ENCODE measurements around the gene RTN4. TPM values are rescaled to one million over a fixed set of nuclear protein-coding genes. Genes with fewer than 3 reads are reported as not detected.

Gene RTN4
- total RNA-seq, 8 experiments from 2014 or later: 131 to 519 (median 248) TPM

DNA sequence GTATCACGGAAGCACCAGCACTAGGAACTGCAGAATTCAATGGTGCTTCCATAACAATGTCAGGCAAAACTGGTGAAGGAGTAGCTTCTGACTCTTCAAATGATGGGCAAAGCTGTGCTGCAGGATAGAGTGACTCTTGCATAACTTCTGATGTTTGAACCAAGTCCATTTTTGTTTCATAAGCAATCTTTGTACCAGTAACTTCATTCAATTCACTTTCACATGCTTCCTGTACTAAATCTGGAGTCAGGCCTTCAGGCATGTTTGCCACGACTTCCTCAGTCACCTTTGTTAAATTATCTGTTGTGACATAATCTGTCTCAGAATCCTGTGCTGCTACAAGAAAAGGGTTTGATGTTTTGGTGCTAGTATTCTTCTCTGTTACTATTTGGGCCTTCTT, 24.0 kb downstream of the RTN4 start:
- peaks cover 2 to 3% of the 10 kb centered on the region in 2 donors for H3K4me1 ChIP-seq (replicated peaks in 1 of 2)
- no peak overlapping the region for H3K27ac ChIP-seq
- ATAC-seq (replicated peaks in 6 of 8): no peak
- in situ Hi-C loops (cut with MboI; ENCODE audit: low pct_unique_long_range_greater_than_20kb in 2 of 9, low sequenced_read_pairs in 9 of 9, unreplicated experiment in 9 of 9): loop anchor here in 2 of 9 experiments (25.0 kb wide), 1 partner anchor 136 kb away; no protein-coding TSS in a partner anchor
- H3K4me3 ChIP-seq: no peak overlapping the region
- WGBS, 10 experiments: 0 to 100% (median 82%) methylated on average over 1 to 2 of the region's 2 CpGs

- H3K4me3 ChIP-seq: no peak overlapping the region
- WGBS, 10 experiments: 33 to 100% (median 90%) methylated on average over 1 to 2 of the region's 2 CpGs
- no peak for ATAC-seq (replicated peaks in 6 of 8)
- in situ Hi-C loops (cut with MboI; ENCODE audit: low pct_unique_long_range_greater_than_20kb in 2 of 9, low sequenced_read_pairs in 9 of 9, unreplicated experiment in 9 of 9): loop anchor here in 2 of 9 experiments (25.0 kb wide), 1 partner anchor 137 kb away; no protein-coding TSS in a partner anchor
- H3K4me1 ChIP-seq (replicated peaks in 1 of 2): peaks cover 2 to 3% of the 10 kb centered on the region in 2 donors
- no peak overlapping the region for H3K27ac ChIP-seq
These were observed 24.6 kb downstream of the RTN4 start for GRCh38 chr2:55025627-55026026.

DNA sequence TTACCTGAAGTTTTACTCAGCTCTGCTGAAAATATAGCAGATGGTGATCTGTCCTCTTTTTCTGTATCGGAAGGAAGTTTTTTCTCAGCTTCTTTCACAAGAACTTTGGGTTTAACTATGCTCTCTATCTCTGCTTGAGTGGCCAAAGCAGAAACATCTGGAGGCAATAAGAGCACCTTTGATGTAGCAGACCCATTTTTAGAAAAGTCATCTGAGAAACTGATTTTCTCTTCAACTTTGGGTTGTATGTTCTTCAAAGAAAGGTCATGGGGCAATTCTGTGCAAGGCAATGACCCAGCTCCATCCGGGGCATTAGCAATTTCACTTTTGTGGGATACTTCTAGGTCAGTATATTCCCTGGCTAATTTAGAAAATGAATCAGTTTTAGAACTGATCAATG, 25.2 kb downstream of the RTN4 start:
- ATAC-seq (replicated peaks in 6 of 8): no peak
- H3K27ac ChIP-seq: no peak overlapping the region
- in situ Hi-C loops (cut with MboI; ENCODE audit: low pct_unique_long_range_greater_than_20kb in 2 of 9, low sequenced_read_pairs in 9 of 9, unreplicated experiment in 9 of 9): loop anchor here in 2 of 9 experiments (25.0 kb wide), 1 partner anchor 137 kb away; no protein-coding TSS in a partner anchor
- peaks cover 2 to 3% of the 10 kb centered on the region in 2 donors for H3K4me1 ChIP-seq (replicated peaks in 1 of 2)
- 22 to 100% (median 83%) methylated on average over 1 to 2 of the region's 2 CpGs; no CpG with 5 or more reads in 2 of the 10 experiments for WGBS, 10 experiments
- H3K4me3 ChIP-seq: no peak overlapping the region

DNA sequence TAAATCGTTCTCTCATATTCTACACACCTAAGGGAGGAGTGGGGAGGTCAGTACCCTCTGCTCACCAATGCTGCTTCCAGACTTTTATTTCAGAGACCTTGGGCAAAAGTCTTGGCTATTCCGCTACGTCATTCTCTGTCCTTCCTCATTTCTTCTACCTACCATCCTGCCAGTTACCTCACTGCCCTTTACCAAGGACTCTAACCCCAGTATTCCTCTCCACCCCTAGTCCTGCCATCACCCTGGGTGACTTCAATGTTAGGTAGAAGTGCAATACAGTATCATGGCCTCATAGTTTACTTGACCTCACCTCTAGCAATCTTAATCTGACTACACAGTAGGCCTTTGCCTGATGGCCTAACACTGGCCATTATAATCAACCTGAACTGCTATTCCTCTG, 27.8 kb downstream of the RTN4 start:
- whole genome bisulfite sequencing, 10 experiments: 60 to 100% (median 100%) methylated on average over 1 to 3 of the region's 3 CpGs; no CpG with 5 or more reads in 3 of the 10 experiments
- Histone ChIP-seq H3K4me1 (replicated peaks in 1 of 2) (peaks cover 0 to 3% of the 10 kb centered on the region in 2 donors), H3K27ac (no peak overlapping the region), H3K4me3 (no peak overlapping the region)
- in situ Hi-C loops (cut with MboI; ENCODE audit: low pct_unique_long_range_greater_than_20kb in 2 of 9, low sequenced_read_pairs in 9 of 9, unreplicated experiment in 9 of 9): no loop called here
- ATAC-seq (replicated peaks in 6 of 8): peak in 1 of 8 experiments; percentile 5

- 48 to 88% (median 75%) methylated on average over 3 to 5 of the region's 5 CpGs for WGBS, 10 experiments
- Histone ChIP-seq H3K4me1 (replicated peaks in 1 of 2) (peaks cover 2 to 5% of the 10 kb centered on the region in 2 donors), H3K4me3 (no peak overlapping the region), H3K27ac (no peak overlapping the region)
- ATAC-seq (replicated peaks in 6 of 8): no peak
- in situ Hi-C loops (cut with MboI; ENCODE audit: low pct_unique_long_range_greater_than_20kb in 2 of 9, low sequenced_read_pairs in 9 of 9, unreplicated experiment in 9 of 9): no loop called here
These were observed 30.6 kb downstream of the RTN4 start for GRCh38 chr2:55019526-55020258.

GRCh38 chr2:55018619-55019018, 31.6 kb downstream of the RTN4 start:
- no peak overlapping the region for H3K27ac ChIP-seq
- H3K4me1 ChIP-seq (replicated peaks in 1 of 2): peaks cover 0 to 9% of the 10 kb centered on the region in 2 donors
- WGBS, 10 experiments: 80 to 100% (median 100%) methylated on average over 1 of the region's 1 CpG; no CpG with 5 or more reads in 6 of the 10 experiments
- no peak overlapping the region for H3K4me3 ChIP-seq
- no peak for ATAC-seq (replicated peaks in 6 of 8)
- in situ Hi-C loops (cut with MboI; ENCODE audit: low pct_unique_long_range_greater_than_20kb in 2 of 9, low sequenced_read_pairs in 9 of 9, unreplicated experiment in 9 of 9): no loop called here

- WGBS, 10 experiments: 79 to 100% (median 98%) methylated on average over 2 to 3 of the region's 3 CpGs
- Histone ChIP-seq H3K4me1 (replicated peaks in 1 of 2) (peaks cover 0 to 15% of the 10 kb centered on the region in 2 donors), H3K4me3 (no peak overlapping the region), H3K27ac (no peak overlapping the region)
- in situ Hi-C loops (cut with MboI; ENCODE audit: low pct_unique_long_range_greater_than_20kb in 2 of 9, low sequenced_read_pairs in 9 of 9, unreplicated experiment in 9 of 9): no loop called here
- ATAC-seq (replicated peaks in 6 of 8): no peak
These were observed 32.4 kb downstream of the RTN4 start for GRCh38 chr2:55017880-55018279.

GRCh38 chr2:55017428-55017827, 32.8 kb downstream of the RTN4 start:
- 80 to 100% (median 100%) methylated on average over 1 to 3 of the region's 3 CpGs; no CpG with 5 or more reads in 2 of the 10 experiments for WGBS, 10 experiments
- H3K4me1 ChIP-seq (replicated peaks in 1 of 2): peaks cover 0 to 17% of the 10 kb centered on the region in 2 donors
- in situ Hi-C loops (cut with MboI; ENCODE audit: low pct_unique_long_range_greater_than_20kb in 2 of 9, low sequenced_read_pairs in 9 of 9, unreplicated experiment in 9 of 9): no loop called here
- no peak for ATAC-seq (replicated peaks in 6 of 8)
- no peak overlapping the region for H3K27ac ChIP-seq
- no peak overlapping the region for H3K4me3 ChIP-seq

DNA sequence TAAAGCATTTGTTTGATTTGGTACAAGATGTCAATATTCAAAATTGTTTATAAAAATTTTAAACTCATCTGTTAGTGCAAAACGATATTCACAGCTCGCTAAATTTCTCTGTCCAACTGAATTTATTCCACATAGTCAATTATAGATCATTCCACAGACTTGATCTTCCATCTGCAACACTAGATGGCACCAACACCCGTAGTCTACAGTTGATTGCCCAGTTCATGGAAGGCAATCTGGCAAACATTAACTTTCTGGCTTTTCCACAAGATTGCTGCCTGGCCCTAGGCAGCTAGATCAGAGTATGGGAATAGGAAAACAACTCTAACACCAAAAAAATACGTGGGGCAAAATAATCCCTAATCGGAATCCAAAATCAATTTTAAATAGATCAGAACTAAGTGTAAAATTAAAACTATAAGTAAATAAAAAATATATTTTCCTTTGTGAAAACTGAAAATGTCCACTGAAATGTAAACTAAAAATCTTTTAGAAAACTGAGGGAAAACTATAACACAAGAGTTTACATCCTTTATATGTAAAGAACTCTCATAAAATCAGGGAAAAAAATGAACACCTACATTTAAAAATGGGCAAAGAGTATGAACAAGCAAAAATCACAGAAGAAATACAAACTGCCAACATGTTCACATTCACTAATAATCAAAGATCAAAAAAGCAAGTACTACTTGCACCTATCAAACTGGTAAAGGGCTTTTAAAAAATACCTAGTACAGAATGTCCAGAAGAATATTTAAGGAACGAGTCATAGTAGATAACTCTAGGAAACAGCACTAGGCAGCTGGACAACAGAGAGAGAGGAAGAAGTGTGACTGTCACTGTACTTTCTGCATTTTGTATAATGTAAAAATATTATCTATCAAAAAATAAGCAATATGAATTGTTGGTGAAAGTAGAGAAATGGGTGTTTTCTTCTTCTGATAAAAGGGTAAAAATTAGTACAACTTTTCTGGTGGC, 35.0 kb downstream of the RTN4 start:
- ATAC-seq (replicated peaks in 6 of 8): peak in 7 of 8 experiments; percentile 26 to 70 (median 48)
- peaks cover 5 to 39% of the 10 kb centered on the region in 2 donors for H3K4me1 ChIP-seq (replicated peaks in 1 of 2)
- H3K27ac ChIP-seq: no peak overlapping the region
- in situ Hi-C loops (cut with MboI; ENCODE audit: low pct_unique_long_range_greater_than_20kb in 2 of 9, low sequenced_read_pairs in 9 of 9, unreplicated experiment in 9 of 9): no loop called here
- no peak overlapping the region for H3K4me3 ChIP-seq
- WGBS, 10 experiments: 10 to 46% (median 28%) methylated on average over 3 to 6 of the region's 6 CpGs

DNA sequence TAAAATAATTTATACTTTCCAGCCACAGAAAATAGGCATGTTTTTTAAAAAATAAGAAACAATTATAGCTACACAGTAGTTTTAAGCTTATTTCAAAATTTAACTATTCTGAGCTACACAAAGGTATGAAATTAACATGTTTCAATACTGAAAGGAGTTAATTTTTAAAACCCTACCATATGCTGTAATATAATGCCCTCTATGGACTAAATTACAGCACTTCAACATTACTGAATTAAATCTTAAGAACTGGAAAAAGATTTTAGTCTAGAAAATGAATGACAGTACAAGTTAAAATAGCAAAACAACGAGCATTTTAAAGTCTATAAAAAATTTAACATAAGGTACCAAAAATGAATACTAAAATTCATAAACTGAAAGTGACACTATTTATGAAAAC, 36.3 kb downstream of the RTN4 start:
- Histone ChIP-seq H3K4me3 (no peak overlapping the region), H3K27ac (no peak overlapping the region), H3K4me1 (replicated peaks in 1 of 2) (peaks cover 11 to 45% of the 10 kb centered on the region in 2 donors)
- no peak for ATAC-seq (replicated peaks in 6 of 8)
- WGBS, 10 experiments: 11 to 100% (median 84%) methylated on average over 1 of the region's 1 CpG
- in situ Hi-C loops (cut with MboI; ENCODE audit: low pct_unique_long_range_greater_than_20kb in 2 of 9, low sequenced_read_pairs in 9 of 9, unreplicated experiment in 9 of 9): no loop called here

DNA sequence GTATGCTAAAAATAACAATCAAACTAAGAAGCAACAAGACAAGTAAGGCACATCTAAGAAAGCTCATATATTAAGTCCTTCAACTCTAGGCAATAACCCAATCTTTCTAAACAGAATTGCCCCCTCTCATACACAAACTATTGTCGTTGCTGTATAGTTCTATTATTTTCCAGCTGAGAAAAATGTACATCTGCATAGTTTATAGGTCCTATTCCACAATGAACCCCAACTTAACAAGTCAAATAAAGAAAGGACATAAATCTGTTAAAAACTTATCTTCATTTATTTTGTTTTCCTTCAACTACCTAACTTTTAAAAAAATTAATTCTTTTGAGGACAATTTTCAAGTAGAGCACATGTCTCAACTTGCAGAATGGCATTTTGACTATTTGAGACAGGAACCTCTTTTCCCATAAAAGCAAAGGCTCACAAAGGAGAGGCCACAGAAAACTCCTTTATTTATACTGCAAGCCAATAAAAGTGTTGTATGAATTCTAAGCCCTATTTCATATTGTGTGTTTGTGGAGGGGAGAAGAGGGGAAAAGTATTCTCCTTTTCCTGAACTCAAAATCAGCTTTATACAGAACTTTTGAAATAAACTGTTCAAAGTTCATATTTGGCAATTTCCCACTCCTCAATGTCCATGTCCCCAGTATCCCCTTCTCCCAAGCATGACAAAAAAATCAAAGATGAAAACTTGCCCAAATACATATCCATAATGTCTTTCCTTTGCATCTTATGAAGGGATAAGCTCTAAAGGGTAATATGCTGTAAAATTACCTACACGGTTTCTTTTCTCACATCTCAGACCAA, 37.4 kb downstream of the RTN4 start:
- in situ Hi-C loops (cut with MboI; ENCODE audit: low pct_unique_long_range_greater_than_20kb in 2 of 9, low sequenced_read_pairs in 9 of 9, unreplicated experiment in 9 of 9): no loop called here
- WGBS, 10 experiments: 52 to 100% (median 72%) methylated on average over 1 to 2 of the region's 2 CpGs; no CpG with 5 or more reads in 2 of the 10 experiments
- peaks cover 11 to 45% of the 10 kb centered on the region in 2 donors for H3K4me1 ChIP-seq (replicated peaks in 1 of 2)

GRCh38 chr2:55011831-55012671, 38.2 kb downstream of the RTN4 start:
- Histone ChIP-seq H3K4me1 (replicated peaks in 1 of 2) (peaks cover 11 to 45% of the 10 kb centered on the region in 2 donors), H3K27ac (no peak overlapping the region), H3K4me3 (no peak overlapping the region)
- ATAC-seq (replicated peaks in 6 of 8): no peak
- WGBS, 10 experiments: 14 to 70% (median 30%) methylated on average over 1 to 6 of the region's 6 CpGs
- in situ Hi-C loops (cut with MboI; ENCODE audit: low pct_unique_long_range_greater_than_20kb in 2 of 9, low sequenced_read_pairs in 9 of 9, unreplicated experiment in 9 of 9): no loop called here

More for the DNA sequence above, 37.4 kb downstream of the RTN4 start:
- no peak for ATAC-seq (replicated peaks in 6 of 8)
- no peak overlapping the region for H3K4me3 ChIP-seq
- no peak overlapping the region for H3K27ac ChIP-seq

All from motor neuron (in vitro differentiated cells).